ENCODE measurements around the gene BBLN.

Gene BBLN

GRCh38 chr9:128145951-128146351 is 14.1 kb upstream of the BBLN start:
- DNase-seq = no peak

DNA sequence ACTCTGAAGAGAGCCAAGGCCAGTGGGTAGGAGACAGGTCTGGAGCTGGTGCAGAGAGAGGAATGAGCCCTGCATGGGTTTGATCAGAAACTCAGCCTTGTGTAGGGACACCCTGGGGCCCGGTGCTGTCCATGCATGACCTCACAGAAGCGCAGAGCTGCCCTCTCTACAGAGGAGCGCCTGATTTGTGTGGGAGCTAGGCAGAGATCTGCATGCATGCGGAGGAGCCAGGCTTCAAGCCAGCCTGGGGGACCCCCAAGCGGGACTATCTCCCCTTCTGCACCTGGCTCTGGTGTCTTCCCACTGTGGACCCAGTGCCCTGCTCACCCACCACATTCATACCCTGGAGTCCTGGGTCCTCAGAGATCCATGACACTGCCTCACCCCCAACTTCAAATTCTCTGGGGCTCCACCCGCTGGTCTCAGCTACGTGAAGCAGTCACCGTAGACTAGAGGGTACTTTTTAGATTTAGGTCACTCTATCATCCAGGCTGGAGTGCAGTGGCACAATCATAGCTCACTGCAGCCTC is 13.4 kb upstream of the BBLN start:
- no peak for DNase-seq

DNA sequence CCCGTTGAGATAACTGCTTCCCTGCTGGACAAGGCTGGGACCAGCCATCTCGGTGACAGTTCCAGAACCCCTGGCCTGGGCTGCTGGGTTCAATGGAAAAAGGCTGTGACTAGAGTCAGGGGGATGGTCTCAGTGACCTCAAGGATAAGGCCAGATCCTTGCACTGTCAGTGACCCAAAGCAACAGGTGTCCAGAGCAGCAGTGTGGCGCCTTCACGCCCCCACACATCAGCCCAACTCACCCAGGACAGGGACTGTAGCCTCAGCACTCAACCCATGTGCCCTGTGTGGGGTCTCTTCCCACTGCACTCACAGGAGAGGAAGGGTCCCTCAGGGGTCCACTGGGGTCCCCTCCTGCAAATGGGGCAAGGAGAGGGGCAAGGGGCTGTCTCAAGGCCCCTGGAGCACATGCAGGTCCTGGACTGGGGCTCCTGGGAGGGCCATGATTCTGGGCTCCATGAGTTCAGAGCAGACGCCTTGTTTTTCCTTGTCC is 11.5 kb upstream of the BBLN start:
- DNase-seq = no peak

GRCh38 chr9:128149001-128149701 is 10.9 kb upstream of the BBLN start, which contains the start of gene LCN2:
Gene LCN2, plus strand, starts transcription at chr9:128149453. Its CDS starts 73 bp downstream, at chr9:128149526.
- no peak for DNase-seq

DNA sequence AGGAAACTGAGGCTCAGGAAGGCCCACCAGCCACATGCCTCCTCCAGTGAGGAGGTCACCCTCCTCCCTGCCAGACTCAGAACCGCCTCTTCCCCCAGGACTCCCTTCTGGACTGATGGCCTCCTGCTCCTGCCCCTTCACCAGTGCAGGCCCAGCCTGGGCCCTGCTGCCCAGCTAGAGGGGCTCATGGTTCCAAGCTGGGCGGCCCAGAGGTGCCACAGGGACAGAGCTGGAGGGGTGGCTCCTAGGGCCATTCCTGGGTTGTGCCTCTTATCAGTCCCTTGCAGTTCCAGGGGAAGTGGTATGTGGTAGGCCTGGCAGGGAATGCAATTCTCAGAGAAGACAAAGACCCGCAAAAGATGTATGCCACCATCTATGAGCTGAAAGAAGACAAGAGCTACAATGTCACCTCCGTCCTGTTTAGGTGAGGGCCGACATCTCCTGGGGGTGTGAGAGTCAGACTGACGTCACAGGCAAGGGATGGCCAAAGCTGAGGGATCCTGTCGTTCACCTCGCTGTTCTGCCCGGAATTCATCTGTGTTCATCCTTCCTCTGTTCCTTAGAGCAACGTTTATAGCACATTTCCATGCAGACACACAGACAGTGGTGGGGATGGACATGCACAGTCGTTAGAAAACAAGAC is 10.0 kb upstream of the BBLN start:
- DNase-seq = no peak

GRCh38 chr9:128150594-128151308 is 9.3 kb upstream of the BBLN start:
- no peak for DNase-seq

GRCh38 chr9:128151309-128152132 is 8.5 kb upstream of the BBLN start:
- no peak for DNase-seq

DNA sequence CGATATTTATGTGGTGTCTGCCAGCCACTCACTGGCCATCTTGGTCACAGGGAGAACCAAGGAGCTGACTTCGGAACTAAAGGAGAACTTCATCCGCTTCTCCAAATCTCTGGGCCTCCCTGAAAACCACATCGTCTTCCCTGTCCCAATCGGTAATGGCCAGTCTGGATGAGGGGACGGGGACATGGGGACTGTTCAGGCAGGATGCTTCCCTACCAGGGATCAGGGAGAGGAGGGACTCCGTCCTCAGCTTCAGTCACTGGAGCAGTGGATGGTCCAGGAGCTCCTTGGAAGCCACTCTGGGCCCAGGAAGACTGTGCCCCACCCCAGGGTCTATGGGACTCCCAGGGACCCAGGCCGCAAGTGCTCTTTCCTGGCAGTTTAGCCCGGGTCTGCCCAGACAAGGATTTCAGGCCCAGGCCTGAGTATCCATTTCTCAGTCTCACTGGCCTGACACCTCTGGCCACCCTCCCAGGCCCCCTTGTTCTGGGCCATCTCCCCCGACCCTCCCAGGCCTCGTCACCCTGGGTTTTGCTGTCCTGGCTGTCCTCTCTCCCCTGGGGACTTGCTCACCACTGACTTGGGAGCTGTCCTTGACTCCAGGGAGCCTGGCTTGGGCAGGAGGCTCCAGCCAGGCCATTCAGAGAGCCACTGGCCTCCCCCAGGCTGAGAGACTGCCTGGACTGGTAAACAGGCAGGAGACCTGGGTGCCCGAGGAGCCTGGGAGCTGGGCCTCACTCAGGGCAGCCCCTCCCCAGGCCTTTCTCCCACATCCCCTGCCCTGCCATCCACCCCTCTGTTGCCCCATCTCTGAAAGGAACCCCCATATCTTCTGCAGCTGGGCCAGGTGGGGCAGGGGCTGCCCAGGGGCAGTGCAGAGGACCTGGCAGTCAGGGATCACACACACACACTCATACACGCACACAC is 7.7 kb upstream of the BBLN start:
- DNase-seq = no peak

GRCh38 chr9:128153060-128153946 is 6.8 kb upstream of the BBLN start:
- DNase-seq = no peak

GRCh38 chr9:128153947-128154695 is 5.9 kb upstream of the BBLN start:
- no peak for DNase-seq

- no peak for DNase-seq
Observed at GRCh38 chr9:128155736-128156500, 4.1 kb upstream of the BBLN start.

- peak; percentile 77 for DNase-seq
Observed at GRCh38 chr9:128159522-128159783, 612 bp upstream of the BBLN start.

DNA sequence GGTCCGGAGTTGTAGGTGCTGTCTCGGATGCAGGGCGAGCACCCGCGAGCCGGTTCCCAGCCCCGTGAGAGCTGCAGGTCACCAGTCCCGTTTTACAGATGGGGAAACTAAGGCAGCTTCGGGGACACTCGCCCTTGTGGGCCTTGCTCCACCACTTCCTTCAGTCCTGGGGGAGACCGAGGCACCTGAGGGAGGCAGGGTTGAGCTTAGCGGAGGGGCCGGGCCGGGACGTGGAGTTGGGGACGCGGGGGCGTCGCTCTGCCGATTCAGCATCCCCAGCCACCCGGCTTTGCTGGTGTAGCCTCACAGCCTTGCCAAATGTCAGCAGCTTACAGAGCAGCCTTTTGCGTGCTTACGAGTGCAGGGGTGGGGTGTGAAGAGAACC is 530 bp downstream of the BBLN start:
- peak; percentile 86 for DNase-seq

GRCh38 chr9:128161215-128161902 is 1.3 kb downstream of the BBLN start:
- DNase-seq = no peak

GRCh38 chr9:128162215-128163026 is 2.4 kb downstream of the BBLN start:
- DNase-seq = no peak

DNA sequence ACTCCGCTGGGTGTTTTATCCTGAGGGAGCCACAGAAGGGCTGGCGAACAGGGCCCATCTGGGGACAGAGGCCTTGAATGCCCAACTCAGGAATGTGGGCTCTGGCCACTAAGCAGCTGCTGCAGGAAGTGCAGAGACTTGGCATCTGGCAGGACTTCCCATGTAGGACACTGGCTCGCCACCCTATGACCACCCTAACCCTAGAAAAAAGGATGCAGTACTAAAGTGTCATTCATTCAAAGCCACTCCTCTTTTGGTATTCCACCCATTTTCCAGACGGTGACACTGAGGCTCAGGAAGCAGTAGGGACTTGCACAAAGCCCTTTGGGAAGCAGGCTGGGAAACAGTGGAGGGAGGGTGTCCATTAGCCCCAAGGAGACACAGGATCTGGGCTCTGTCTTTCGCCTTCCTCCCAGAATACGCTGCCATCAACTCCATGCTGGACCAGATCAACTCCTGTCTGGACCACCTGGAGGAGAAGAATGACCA is 3.0 kb downstream of the BBLN start:
- no peak for DNase-seq

- no peak for DNase-seq
Observed at GRCh38 chr9:128163523-128164306, 3.6 kb downstream of the BBLN start.

Data from activated CD8-positive, alpha-beta memory T cell treated with anti-CD3 and anti-CD28 coated beads for 24 hours (primary cell).